Right atrium auricular region (tissue), 2 donors: ENCODE results near the gene RNF217. TPM values are rescaled to one million over a fixed set of nuclear protein-coding genes. Genes with fewer than 3 reads are reported as not detected.

ENCODE experiments used
- DNase-seq: peaks from one replicate; pipeline ENCODE4 v3.0.0-alpha.2; 2019; ENCODE audit warnings: low spot score
- H3K27ac ChIP-seq, 2 donors: fragments of 200-600 bp; sonication (generic); 1 replicate in 1 of 2; 2 replicates in 1 of 2; pipeline ENCODE4 v1.5.1; 2016 to 2019
- H3K27me3 ChIP-seq, 2 donors: fragments of 200-600 bp; sonication (generic); one replicate each; pipeline versions ENCODE4 v1.5.1 to v1.6.0; 2017 to 2019
- H3K36me3 ChIP-seq: fragments of 200-600 bp; sonication (generic); one replicate; pipeline ENCODE4 v1.5.1; 2016
- H3K4me1 ChIP-seq, 2 donors: fragments of 200-600 bp; sonication (generic); one replicate each; pipeline versions ENCODE4 v1.5.1 to v1.6.0; 2017 to 2019
- H3K4me3 ChIP-seq, 2 donors: fragments of 200-600 bp; sonication (generic); 1 replicate in 1 of 2; 2 replicates in 1 of 2; pipeline ENCODE4 v1.5.1; 2017 to 2019; ENCODE audit warnings: mild to moderate bottlenecking in 1 of 2, moderate library complexity in 1 of 2
- H3K9me3 ChIP-seq, 2 donors: fragments of 200-600 bp; sonication (generic); one replicate each; pipeline ENCODE4 v1.5.1; 2019
- CTCF ChIP-seq, 2 donors: fragments of 200-600 bp; sonication (generic); IDR thresholded peaks; one replicate each; pipeline ENCODE4 v1.5.1; 2019; ENCODE audit warnings: antibody characterized with exemption in 2 of 2
- total RNA-seq, 2 donors: library from RNA; depleted of rRNA; stranded (reverse); fragments of >200 nt; gene quantifications; one replicate each; pipeline ENCODE4 v1.1.0, GENCODE V29; 2016

The RNF217 gene
- total RNA-seq, 2 donors from 2014 or later, result 12.7 to 14.1 TPM

GRCh38 chr6:124993327-124993726 lies 31.1 kb downstream of the RNF217 start:
- DNase-seq, result no peak
- no peak for TF ChIP-seq CTCF (IDR thresholded peaks at IDR 0.05)
- H3K4me3 ChIP-seq, result no peak overlapping the region
- H3K27ac ChIP-seq, result no peak overlapping the region
- no peaks in the 10 kb centered on the region for H3K36me3 ChIP-seq
- H3K4me1 ChIP-seq, result no peaks in the 10 kb centered on the region
- no peaks in the 10 kb centered on the region for H3K9me3 ChIP-seq
- no peaks in the 10 kb centered on the region for H3K27me3 ChIP-seq

- H3K9me3 ChIP-seq, result no peaks in the 10 kb centered on the region
- H3K36me3 ChIP-seq, result no peaks in the 10 kb centered on the region
- no peak for DNase-seq
- H3K27me3 ChIP-seq, result no peaks in the 10 kb centered on the region
- no peak overlapping the region for H3K27ac ChIP-seq
- TF ChIP-seq CTCF (IDR thresholded peaks at IDR 0.05), result no peak
- H3K4me1 ChIP-seq, result peaks cover 0 to 6% of the 10 kb centered on the region in 2 donors
- no peak overlapping the region for H3K4me3 ChIP-seq
Observed at GRCh38 chr6:124994648-124995047, 32.4 kb downstream of the RNF217 start.

- Histone ChIP-seq H3K27me3 (no peaks in the 10 kb centered on the region), H3K4me1 (peaks cover 0 to 6% of the 10 kb centered on the region in 2 donors), H3K4me3 (no peak overlapping the region), H3K9me3 (no peaks in the 10 kb centered on the region), H3K36me3 (no peaks in the 10 kb centered on the region), H3K27ac (no peak overlapping the region)
- TF ChIP-seq CTCF (IDR thresholded peaks at IDR 0.05), result no peak
- no peak for DNase-seq
Observed at GRCh38 chr6:124995131-124995530, 32.9 kb downstream of the RNF217 start.

- Histone ChIP-seq H3K4me1 (peaks cover 0 to 6% of the 10 kb centered on the region in 2 donors), H3K27me3 (no peaks in the 10 kb centered on the region), H3K9me3 (no peaks in the 10 kb centered on the region), H3K27ac (no peak overlapping the region), H3K36me3 (no peaks in the 10 kb centered on the region), H3K4me3 (no peak overlapping the region)
- no peak for TF ChIP-seq CTCF (IDR thresholded peaks at IDR 0.05)
- no peak for DNase-seq
Observed at GRCh38 chr6:124995645-124996325, 33.5 kb downstream of the RNF217 start.

GRCh38 chr6:124996411-124996810 lies 34.2 kb downstream of the RNF217 start:
- Histone ChIP-seq H3K4me1 (peaks cover 0 to 6% of the 10 kb centered on the region in 2 donors), H3K27ac (no peak overlapping the region), H3K9me3 (no peaks in the 10 kb centered on the region), H3K27me3 (no peaks in the 10 kb centered on the region), H3K36me3 (no peaks in the 10 kb centered on the region), H3K4me3 (no peak overlapping the region)
- no peak for TF ChIP-seq CTCF (IDR thresholded peaks at IDR 0.05)
- DNase-seq, result no peak
